ENCODE data around the gene EPRS1. TPM values are rescaled to one million over a fixed set of nuclear protein-coding genes. Genes with fewer than 3 reads are reported as not detected.
"Not testable (repeated sequence)": the region's sequence is repeated elsewhere in the genome, so short reads cannot be mapped to it uniquely, and the experiment has no call there.

EPRS1 gene
- 201 TPM for polyA plus RNA-seq (2013, experiment 1 of 2; ENCODE audit: insufficient read length)
- polyA plus RNA-seq (2013, experiment 2 of 2; ENCODE audit: insufficient read length) = 212 TPM

- peak; percentile 99 for DNase-seq
Measured at GRCh38 chr1:220046052-220046930, at the start of gene EPRS1. Gene EPRS1, minus strand, starts transcription at chr1:220046505. Its CDS starts 117 bp downstream, at chr1:220046388.

GRCh38 chr1:220094016-220094911 lies 48.0 kb upstream of the EPRS1 start, which contains the start of gene IARS2:
Gene IARS2, plus strand, starts transcription at chr1:220094132. Its CDS starts 85 bp downstream, at chr1:220094217.
- peak; percentile 89 for DNase-seq

- no peak for DNase-seq
Measured at GRCh38 chr1:220093361-220094015, 47.2 kb upstream of the EPRS1 start.

DNA sequence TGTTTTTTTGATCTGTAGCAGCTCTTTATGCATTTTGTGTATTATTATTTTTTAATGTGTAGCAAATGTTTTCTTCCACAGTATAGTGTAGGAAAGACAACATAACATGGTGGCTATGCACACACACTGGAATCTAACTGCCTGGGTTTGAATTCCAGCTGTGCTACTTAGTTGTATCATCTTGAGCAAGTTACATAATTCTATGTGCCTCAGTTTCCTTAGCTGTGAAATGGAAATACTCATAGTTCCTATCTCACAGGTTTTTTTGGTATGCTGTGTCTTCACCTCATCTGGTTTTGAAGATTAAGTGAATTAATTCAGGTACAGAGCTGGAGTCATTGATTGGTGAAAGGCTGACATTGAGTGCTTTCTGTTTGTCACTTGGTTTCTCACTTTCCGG lies 46.4 kb upstream of the EPRS1 start:
- DNase-seq = no peak

GRCh38 chr1:220089650-220090556 lies 43.6 kb upstream of the EPRS1 start, which contains the start of gene BPNT1:
Gene BPNT1, minus strand, starts transcription at chr1:220089788. Its CDS starts 9,942 bp downstream, at chr1:220079846.
- peak; percentile 92 for DNase-seq

- not testable (repeated sequence) for DNase-seq
Measured at GRCh38 chr1:220086261-220086686, 40.0 kb upstream of the EPRS1 start.

DNA sequence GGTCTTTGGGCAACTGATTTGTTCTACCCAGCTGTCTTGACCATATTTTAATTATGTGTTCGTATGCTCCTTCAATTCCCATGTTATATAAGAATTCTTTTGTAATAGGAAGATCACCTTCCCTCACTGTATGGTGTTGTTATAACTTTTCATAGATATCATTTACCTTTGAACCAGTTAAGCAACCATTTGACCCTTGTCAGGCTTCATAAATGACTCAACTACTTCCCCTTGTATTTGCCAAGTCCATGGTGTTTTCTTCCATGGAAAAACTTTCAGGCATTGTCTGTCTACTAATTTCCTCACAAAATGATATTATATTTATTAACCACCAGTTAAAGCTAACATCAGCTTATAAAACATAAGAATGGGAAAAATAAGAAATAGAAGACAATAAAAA lies 38.2 kb upstream of the EPRS1 start:
- no peak for DNase-seq

GRCh38 chr1:220077887-220078286 lies 31.6 kb upstream of the EPRS1 start:
- DNase-seq = no peak

DNA sequence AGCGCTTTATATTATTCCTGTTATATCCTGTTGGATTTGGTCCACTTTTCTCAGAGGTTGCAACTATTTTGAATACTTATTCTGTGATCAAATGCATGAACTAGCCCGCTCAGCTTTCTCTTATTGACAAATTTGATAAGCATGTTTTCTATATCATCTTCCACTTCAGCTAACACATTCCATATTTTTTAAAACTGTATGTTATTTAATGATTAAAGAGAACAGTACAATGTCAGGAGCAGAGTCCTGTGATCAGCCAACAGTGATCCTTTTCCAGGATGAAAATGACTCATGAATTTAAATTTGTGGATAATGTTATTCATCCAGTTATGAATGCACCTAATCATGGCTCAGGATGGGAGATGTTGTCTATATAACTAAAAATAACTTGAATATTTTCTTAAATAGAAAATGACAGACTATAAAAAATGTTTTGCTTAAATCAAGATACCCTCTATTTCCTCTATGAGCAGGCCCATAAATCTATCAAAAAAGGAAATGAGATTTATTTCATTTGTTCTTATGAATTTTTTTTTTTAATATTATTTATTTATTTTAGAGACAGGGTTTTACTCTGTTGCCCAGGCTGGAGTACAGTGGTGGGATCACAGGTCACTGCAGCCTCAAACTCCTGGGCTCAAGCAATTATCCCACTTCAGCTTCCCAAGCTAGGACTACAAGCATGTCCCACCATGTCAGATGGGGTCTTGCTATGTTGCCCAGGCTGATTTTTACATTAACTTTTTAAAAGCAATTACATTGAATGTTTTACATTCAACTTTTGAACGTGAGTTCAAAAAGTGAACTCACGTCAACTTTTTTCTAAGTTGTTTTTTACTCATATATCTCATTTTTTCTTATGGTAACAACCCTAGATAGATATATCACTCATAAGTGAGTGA lies 30.8 kb upstream of the EPRS1 start:
- peak; percentile 17 for DNase-seq

- peak; percentile 39 for DNase-seq
Measured at GRCh38 chr1:220067269-220068204, 21.2 kb upstream of the EPRS1 start.

DNA sequence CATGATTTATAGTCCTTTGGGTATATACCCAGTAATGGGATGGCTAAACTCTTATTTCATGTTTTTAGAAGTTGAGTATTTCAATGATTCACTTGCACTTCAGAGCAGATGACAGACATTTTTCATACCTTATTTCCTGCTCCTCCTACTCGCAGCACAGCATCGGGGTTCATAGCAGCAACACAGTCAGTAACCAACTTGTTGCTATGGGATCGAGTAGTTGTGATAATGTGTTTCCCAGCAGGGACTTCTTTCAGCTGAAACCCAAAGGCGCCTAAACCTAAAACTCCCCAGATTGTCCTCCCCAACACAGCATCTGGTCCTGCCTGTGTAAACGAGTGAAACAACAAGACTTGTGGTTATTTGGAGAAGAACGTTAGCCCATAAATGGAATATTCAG lies 16.3 kb upstream of the EPRS1 start:
- no peak for DNase-seq

- DNase-seq = no peak
Measured at GRCh38 chr1:220060876-220061275, 14.6 kb upstream of the EPRS1 start.

GRCh38 chr1:220056374-220056773 lies 10.1 kb upstream of the EPRS1 start:
- no peak for DNase-seq

GRCh38 chr1:220045356-220046051 lies 801 bp downstream of the EPRS1 start:
- DNase-seq = no peak

- DNase-seq = no peak
Measured at GRCh38 chr1:220044678-220045355, 1.5 kb downstream of the EPRS1 start.

- no peak for DNase-seq
Measured at GRCh38 chr1:220043646-220044045, 2.7 kb downstream of the EPRS1 start.

GRCh38 chr1:220040028-220040596 lies 6.2 kb downstream of the EPRS1 start:
- no peak for DNase-seq

Measured in fibroblast of skin of scalp (primary cell).